HEK293 (cell line): ENCODE data around the gene RAB3B.

ENCODE experiments used
- IKZF3 ChIP-seq: fragments of 450-650 bp; IDR thresholded peaks from 2 replicates; pipeline ENCODE4 v1.5.0; 2018; ENCODE audit warnings: missing biosample characterization, mild to moderate bottlenecking, missing genetic modification characterization, moderate library complexity
- ZBTB17 ChIP-seq: fragments of 450-650 bp; formaldehyde crosslinking; IDR thresholded peaks from 2 replicates; pipeline ENCODE4 v1.5.1; 2016; ENCODE audit warnings: missing biosample characterization, missing genetic modification characterization
- ZNF169 ChIP-seq: fragments of 450-650 bp; formaldehyde crosslinking; IDR thresholded peaks from 2 replicates; pipeline ENCODE4 v1.5.1; 2016; ENCODE audit warnings: missing biosample characterization, missing genetic modification characterization
- ZNF24 ChIP-seq: fragments of 450-650 bp; formaldehyde crosslinking; IDR thresholded peaks from 2 replicates; pipeline ENCODE4 v1.5.1; 2016; ENCODE audit warnings: missing biosample characterization, missing genetic modification characterization
- ZNF274 ChIP-seq, 2 experiments: fragments of 200-500 bp in 1 of 2; fragments of 450-650 bp in 1 of 2; sonication (Bioruptor generic) in 1 of 2; formaldehyde crosslinking in 1 of 2; IDR thresholded peaks; 2 replicates each; pipeline versions ENCODE4 v1.5.1 to v1.6.1; 2014 to 2016; ENCODE audit warnings: borderline replicate concordance in 1 of 2, inconsistent platforms in 1 of 2, low read length in 1 of 2, missing biosample characterization in 1 of 2, missing genetic modification characterization in 1 of 2
- ZNF433 ChIP-seq: fragments of 450-650 bp; formaldehyde crosslinking; IDR thresholded peaks from 2 replicates; pipeline ENCODE4 v1.5.1; 2016; ENCODE audit warnings: missing biosample characterization, missing genetic modification characterization, low read depth
- ZNF529 ChIP-seq: fragments of 450-650 bp; formaldehyde crosslinking; IDR thresholded peaks from 2 replicates; pipeline ENCODE4 v1.5.1; 2017; ENCODE audit warnings: missing genetic modification characterization, missing biosample characterization; ENCODE audit not compliant: insufficient replicate concordance
- ZNF600 ChIP-seq: fragments of 450-650 bp; formaldehyde crosslinking; IDR thresholded peaks from 2 replicates; pipeline ENCODE4 v1.5.1; 2016; ENCODE audit warnings: missing biosample characterization, missing genetic modification characterization
- ZNF654 ChIP-seq: fragments of 450-650 bp; formaldehyde crosslinking; IDR thresholded peaks from 2 replicates; pipeline ENCODE4 v1.5.1; 2016; ENCODE audit warnings: low read depth, missing biosample characterization, missing genetic modification characterization
- ZNF660 ChIP-seq: fragments of 450-650 bp; IDR thresholded peaks from 2 replicates; pipeline ENCODE4 v1.5.1; 2018; ENCODE audit warnings: missing biosample characterization, mild to moderate bottlenecking, missing genetic modification characterization
- ZNF664 ChIP-seq: fragments of 450-650 bp; formaldehyde crosslinking; IDR thresholded peaks from 2 replicates; pipeline ENCODE4 v1.5.1; 2016; ENCODE audit warnings: missing biosample characterization, missing genetic modification characterization
- TF ChIP-seq, protein P1 (sequence below): fragments of 450-650 bp; formaldehyde crosslinking; IDR thresholded peaks from 2 replicates; pipeline ENCODE4 v1.5.1; 2016; ENCODE audit warnings: missing biosample characterization, missing genetic modification characterization
- TF ChIP-seq, protein P2 (sequence below): fragments of 450-650 bp; formaldehyde crosslinking; IDR thresholded peaks from 2 replicates; pipeline ENCODE4 v1.5.1; 2017; ENCODE audit warnings: missing biosample characterization, mild to moderate bottlenecking, missing genetic modification characterization, moderate library complexity
- TF ChIP-seq, protein P3 (sequence below): fragments of 450-650 bp; formaldehyde crosslinking; IDR thresholded peaks from 2 replicates; pipeline ENCODE4 v1.5.1; 2017; ENCODE audit warnings: missing biosample characterization, missing genetic modification characterization
- TF ChIP-seq, protein P4 (sequence below): fragments of 450-650 bp; formaldehyde crosslinking; IDR thresholded peaks from 2 replicates; pipeline ENCODE4 v1.5.1; 2016; ENCODE audit warnings: missing biosample characterization, missing genetic modification characterization
- TF ChIP-seq, protein P5 (sequence below): fragments of 450-650 bp; formaldehyde crosslinking; IDR thresholded peaks from 2 replicates; pipeline ENCODE4 v1.5.1; 2016; ENCODE audit warnings: missing biosample characterization, missing genetic modification characterization, borderline replicate concordance
- TF ChIP-seq, protein P6 (sequence below): IDR thresholded peaks from 2 replicates; pipeline ENCODE4 v1.6.1; 2011; ENCODE audit warnings: mild to moderate bottlenecking, low read depth, low read length, borderline replicate concordance
- TF ChIP-seq, protein P7 (sequence below): fragments of 450-650 bp; formaldehyde crosslinking; IDR thresholded peaks from 2 replicates; pipeline ENCODE4 v1.5.1; 2017; ENCODE audit warnings: missing biosample characterization, missing genetic modification characterization

RAB3B gene

DNA sequence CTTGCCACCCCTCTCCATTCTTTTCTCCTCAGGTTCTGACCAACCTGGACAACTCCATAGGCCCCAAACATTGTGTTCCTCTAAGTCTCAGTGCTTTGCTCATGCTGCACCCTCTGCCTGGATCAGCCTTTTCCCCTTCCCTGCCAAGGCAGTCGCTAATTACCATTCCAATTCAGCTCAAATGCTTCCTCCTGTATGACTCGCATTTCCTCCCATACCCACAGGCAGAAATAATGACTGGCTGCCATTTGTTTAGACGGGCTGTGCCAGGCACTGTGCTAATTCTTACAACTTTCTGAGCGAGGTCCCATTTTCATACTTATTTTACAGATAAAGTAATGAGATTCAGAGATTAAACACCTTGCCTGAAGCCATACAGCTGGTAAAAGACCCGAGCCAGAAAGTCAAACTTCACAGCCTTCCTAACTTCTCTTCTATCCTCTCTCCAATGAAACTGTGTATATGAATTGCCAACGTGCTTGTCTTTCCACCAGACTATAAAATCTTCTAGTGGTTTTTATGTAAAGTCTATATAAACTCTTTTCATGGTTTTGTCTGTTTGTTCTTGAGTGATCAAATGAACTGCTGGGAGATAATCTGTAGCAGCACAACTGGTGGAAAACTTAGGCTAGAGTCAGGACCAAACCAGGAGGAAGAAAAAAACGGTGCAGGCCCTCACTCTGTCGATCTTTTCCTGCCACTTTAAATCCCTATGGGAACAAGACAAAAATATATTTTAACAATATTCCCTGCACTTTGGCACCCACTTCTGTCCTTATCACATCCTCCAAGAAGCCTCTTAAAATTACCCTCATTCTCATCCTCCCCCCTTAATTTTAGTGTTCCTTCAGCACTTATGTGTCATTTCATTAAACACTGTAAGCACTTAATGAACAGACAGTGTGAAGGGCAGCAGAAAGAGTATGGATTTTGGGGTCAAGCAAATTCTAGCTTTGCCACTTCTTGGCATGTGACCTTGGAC lies 33.7 kb downstream of the RAB3B start (continued):
- TF ChIP-seq, protein P1, sequence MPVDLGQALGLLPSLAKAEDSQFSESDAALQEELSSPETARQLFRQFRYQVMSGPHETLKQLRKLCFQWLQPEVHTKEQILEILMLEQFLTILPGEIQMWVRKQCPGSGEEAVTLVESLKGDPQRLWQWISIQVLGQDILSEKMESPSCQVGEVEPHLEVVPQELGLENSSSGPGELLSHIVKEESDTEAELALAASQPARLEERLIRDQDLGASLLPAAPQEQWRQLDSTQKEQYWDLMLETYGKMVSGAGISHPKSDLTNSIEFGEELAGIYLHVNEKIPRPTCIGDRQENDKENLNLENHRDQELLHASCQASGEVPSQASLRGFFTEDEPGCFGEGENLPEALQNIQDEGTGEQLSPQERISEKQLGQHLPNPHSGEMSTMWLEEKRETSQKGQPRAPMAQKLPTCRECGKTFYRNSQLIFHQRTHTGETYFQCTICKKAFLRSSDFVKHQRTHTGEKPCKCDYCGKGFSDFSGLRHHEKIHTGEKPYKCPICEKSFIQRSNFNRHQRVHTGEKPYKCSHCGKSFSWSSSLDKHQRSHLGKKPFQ (tag by site-specific recombination): no peak
- no peak for TF ChIP-seq ZNF169 (tag by site-specific recombination)
- TF ChIP-seq, protein P2, sequence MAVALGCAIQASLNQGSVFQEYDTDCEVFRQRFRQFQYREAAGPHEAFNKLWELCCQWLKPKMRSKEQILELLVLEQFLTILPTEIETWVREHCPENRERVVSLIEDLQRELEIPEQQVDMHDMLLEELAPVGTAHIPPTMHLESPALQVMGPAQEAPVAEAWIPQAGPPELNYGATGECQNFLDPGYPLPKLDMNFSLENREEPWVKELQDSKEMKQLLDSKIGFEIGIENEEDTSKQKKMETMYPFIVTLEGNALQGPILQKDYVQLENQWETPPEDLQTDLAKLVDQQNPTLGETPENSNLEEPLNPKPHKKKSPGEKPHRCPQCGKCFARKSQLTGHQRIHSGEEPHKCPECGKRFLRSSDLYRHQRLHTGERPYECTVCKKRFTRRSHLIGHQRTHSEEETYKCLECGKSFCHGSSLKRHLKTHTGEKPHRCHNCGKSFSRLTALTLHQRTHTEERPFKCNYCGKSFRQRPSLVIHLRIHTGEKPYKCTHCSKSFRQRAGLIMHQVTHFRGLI (tag by site-specific recombination): no peak
- TF ChIP-seq ZNF433: no peak
- TF ChIP-seq ZNF600 (tag by site-specific recombination): peak; percentile 22; the same call in 1 of the 2 replicates
- TF ChIP-seq, protein P3, sequence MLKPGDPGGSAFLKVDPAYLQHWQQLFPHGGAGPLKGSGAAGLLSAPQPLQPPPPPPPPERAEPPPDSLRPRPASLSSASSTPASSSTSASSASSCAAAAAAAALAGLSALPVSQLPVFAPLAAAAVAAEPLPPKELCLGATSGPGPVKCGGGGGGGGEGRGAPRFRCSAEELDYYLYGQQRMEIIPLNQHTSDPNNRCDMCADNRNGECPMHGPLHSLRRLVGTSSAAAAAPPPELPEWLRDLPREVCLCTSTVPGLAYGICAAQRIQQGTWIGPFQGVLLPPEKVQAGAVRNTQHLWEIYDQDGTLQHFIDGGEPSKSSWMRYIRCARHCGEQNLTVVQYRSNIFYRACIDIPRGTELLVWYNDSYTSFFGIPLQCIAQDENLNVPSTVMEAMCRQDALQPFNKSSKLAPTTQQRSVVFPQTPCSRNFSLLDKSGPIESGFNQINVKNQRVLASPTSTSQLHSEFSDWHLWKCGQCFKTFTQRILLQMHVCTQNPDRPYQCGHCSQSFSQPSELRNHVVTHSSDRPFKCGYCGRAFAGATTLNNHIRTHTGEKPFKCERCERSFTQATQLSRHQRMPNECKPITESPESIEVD (tag by site-specific recombination): peak; percentile 70; the same call in 1 of the 2 replicates
- TF ChIP-seq IKZF3 (tag by site-specific recombination): no peak
- TF ChIP-seq ZNF660: no peak
- no peak for TF ChIP-seq ZNF529 (tag by site-specific recombination)
- TF ChIP-seq ZNF654 (tag by site-specific recombination): no peak
- TF ChIP-seq, protein P4, sequence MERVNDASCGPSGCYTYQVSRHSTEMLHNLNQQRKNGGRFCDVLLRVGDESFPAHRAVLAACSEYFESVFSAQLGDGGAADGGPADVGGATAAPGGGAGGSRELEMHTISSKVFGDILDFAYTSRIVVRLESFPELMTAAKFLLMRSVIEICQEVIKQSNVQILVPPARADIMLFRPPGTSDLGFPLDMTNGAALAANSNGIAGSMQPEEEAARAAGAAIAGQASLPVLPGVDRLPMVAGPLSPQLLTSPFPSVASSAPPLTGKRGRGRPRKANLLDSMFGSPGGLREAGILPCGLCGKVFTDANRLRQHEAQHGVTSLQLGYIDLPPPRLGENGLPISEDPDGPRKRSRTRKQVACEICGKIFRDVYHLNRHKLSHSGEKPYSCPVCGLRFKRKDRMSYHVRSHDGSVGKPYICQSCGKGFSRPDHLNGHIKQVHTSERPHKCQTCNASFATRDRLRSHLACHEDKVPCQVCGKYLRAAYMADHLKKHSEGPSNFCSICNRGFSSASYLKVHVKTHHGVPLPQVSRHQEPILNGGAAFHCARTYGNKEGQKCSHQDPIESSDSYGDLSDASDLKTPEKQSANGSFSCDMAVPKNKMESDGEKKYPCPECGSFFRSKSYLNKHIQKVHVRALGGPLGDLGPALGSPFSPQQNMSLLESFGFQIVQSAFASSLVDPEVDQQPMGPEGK: no peak
- peak; percentile 55; the same call in 1 of the 2 replicates for TF ChIP-seq ZBTB17 (tag by site-specific recombination)
- TF ChIP-seq, protein P5, sequence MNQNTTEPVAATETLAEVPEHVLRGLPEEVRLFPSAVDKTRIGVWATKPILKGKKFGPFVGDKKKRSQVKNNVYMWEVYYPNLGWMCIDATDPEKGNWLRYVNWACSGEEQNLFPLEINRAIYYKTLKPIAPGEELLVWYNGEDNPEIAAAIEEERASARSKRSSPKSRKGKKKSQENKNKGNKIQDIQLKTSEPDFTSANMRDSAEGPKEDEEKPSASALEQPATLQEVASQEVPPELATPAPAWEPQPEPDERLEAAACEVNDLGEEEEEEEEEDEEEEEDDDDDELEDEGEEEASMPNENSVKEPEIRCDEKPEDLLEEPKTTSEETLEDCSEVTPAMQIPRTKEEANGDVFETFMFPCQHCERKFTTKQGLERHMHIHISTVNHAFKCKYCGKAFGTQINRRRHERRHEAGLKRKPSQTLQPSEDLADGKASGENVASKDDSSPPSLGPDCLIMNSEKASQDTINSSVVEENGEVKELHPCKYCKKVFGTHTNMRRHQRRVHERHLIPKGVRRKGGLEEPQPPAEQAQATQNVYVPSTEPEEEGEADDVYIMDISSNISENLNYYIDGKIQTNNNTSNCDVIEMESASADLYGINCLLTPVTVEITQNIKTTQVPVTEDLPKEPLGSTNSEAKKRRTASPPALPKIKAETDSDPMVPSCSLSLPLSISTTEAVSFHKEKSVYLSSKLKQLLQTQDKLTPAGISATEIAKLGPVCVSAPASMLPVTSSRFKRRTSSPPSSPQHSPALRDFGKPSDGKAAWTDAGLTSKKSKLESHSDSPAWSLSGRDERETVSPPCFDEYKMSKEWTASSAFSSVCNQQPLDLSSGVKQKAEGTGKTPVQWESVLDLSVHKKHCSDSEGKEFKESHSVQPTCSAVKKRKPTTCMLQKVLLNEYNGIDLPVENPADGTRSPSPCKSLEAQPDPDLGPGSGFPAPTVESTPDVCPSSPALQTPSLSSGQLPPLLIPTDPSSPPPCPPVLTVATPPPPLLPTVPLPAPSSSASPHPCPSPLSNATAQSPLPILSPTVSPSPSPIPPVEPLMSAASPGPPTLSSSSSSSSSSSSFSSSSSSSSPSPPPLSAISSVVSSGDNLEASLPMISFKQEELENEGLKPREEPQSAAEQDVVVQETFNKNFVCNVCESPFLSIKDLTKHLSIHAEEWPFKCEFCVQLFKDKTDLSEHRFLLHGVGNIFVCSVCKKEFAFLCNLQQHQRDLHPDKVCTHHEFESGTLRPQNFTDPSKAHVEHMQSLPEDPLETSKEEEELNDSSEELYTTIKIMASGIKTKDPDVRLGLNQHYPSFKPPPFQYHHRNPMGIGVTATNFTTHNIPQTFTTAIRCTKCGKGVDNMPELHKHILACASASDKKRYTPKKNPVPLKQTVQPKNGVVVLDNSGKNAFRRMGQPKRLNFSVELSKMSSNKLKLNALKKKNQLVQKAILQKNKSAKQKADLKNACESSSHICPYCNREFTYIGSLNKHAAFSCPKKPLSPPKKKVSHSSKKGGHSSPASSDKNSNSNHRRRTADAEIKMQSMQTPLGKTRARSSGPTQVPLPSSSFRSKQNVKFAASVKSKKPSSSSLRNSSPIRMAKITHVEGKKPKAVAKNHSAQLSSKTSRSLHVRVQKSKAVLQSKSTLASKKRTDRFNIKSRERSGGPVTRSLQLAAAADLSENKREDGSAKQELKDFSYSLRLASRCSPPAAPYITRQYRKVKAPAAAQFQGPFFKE (tag by site-specific recombination): no peak
- TF ChIP-seq, protein P6, sequence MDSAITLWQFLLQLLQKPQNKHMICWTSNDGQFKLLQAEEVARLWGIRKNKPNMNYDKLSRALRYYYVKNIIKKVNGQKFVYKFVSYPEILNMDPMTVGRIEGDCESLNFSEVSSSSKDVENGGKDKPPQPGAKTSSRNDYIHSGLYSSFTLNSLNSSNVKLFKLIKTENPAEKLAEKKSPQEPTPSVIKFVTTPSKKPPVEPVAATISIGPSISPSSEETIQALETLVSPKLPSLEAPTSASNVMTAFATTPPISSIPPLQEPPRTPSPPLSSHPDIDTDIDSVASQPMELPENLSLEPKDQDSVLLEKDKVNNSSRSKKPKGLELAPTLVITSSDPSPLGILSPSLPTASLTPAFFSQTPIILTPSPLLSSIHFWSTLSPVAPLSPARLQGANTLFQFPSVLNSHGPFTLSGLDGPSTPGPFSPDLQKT: no peak
- no peak for TF ChIP-seq ZNF274 (IDR thresholded peaks at IDR 0.05; ENCODE audit: low read length)
- no peak for TF ChIP-seq ZNF274 (tag by site-specific recombination; IDR thresholded peaks at IDR 0.05; ENCODE audit: borderline replicate concordance)
- TF ChIP-seq ZNF664 (tag by site-specific recombination): no peak
- TF ChIP-seq ZNF24 (tag by site-specific recombination): no peak
- TF ChIP-seq, protein P7, sequence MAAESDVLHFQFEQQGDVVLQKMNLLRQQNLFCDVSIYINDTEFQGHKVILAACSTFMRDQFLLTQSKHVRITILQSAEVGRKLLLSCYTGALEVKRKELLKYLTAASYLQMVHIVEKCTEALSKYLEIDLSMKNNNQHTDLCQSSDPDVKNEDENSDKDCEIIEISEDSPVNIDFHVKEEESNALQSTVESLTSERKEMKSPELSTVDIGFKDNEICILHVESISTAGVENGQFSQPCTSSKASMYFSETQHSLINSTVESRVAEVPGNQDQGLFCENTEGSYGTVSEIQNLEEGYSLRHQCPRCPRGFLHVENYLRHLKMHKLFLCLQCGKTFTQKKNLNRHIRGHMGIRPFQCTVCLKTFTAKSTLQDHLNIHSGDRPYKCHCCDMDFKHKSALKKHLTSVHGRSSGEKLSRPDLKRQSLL (tag by site-specific recombination): no peak
